Measurements from ENCODE around the gene NCKAP5. TPM values are rescaled to one million over a fixed set of nuclear protein-coding genes. Genes with fewer than 3 reads are reported as not detected.

The NCKAP5 gene
- total and polyA plus RNA-seq, 4 donors: 2.3 to 20.2 (median 8.1) TPM

GRCh38 chr2:133424876-133425275, 143.4 kb downstream of the NCKAP5 start:
- Histone ChIP-seq H3K4me3 (no peak overlapping the region), H3K9me3 (ENCODE audit: control insufficient read depth in 4 of 4, insufficient read depth in 3 of 4, low read length in 3 of 4) (no peaks in the 10 kb centered on the region), H3K27me3 (ENCODE audit: control insufficient read depth in 3 of 3, insufficient read depth in 3 of 3, low read length in 2 of 3) (no peaks in the 10 kb centered on the region), H3K36me3 (ENCODE audit: control insufficient read depth in 4 of 4, insufficient read depth in 4 of 4, low read length in 4 of 4) (no peaks in the 10 kb centered on the region), H3K4me1 (ENCODE audit: control insufficient read depth in 5 of 5, insufficient read depth in 5 of 5, low read length in 5 of 5) (peaks cover 0 to 31% (median 13%) of the 10 kb centered on the region in 5 donors), H3K27ac (ENCODE audit: low read depth in 1 of 2, low read length in 1 of 2) (no peak overlapping the region), H3K9ac (ENCODE audit: insufficient read depth in 1 of 2, low read length in 2 of 2) (no peak overlapping the region)
- no peak for TF ChIP-seq CTCF (IDR thresholded peaks at IDR 0.05; ENCODE audit: control extremely low read depth, extremely low read depth)
- 86 to 94% methylated on average over 2 of the region's 2 CpGs for WGBS, 2 donors
- ATAC-seq (ENCODE audit: insufficient read depth, low FRiP score): no peak
- no peak for DNase-seq

- H3K36me3 ChIP-seq (ENCODE audit: control insufficient read depth in 4 of 4, insufficient read depth in 4 of 4, low read length in 4 of 4): no peaks in the 10 kb centered on the region
- H3K9me3 ChIP-seq (ENCODE audit: control insufficient read depth in 4 of 4, insufficient read depth in 3 of 4, low read length in 3 of 4): no peaks in the 10 kb centered on the region
- DNase-seq (peak in 2 of 3 donors; percentile 37 to 53), ATAC-seq (ENCODE audit: insufficient read depth, low FRiP score) (no peak)
- no peak overlapping the region for H3K9ac ChIP-seq (ENCODE audit: insufficient read depth in 1 of 2, low read length in 2 of 2)
- no peak overlapping the region for H3K4me3 ChIP-seq
- H3K4me1 ChIP-seq (ENCODE audit: control insufficient read depth in 5 of 5, insufficient read depth in 5 of 5, low read length in 5 of 5): peaks cover 0 to 44% (median 22%) of the 10 kb centered on the region in 5 donors
- no peak for TF ChIP-seq CTCF (IDR thresholded peaks at IDR 0.05; ENCODE audit: control extremely low read depth, extremely low read depth)
- no peak overlapping the region for H3K27ac ChIP-seq (ENCODE audit: low read depth in 1 of 2, low read length in 1 of 2)
- no peaks in the 10 kb centered on the region for H3K27me3 ChIP-seq (ENCODE audit: control insufficient read depth in 3 of 3, insufficient read depth in 3 of 3, low read length in 2 of 3)
- 34 to 36% methylated on average over 5 of the region's 5 CpGs for WGBS, 2 donors
These were observed 145.3 kb downstream of the NCKAP5 start for GRCh38 chr2:133422931-133423351.

GRCh38 chr2:133421516-133422324, 146.5 kb downstream of the NCKAP5 start:
- H3K9ac ChIP-seq (ENCODE audit: insufficient read depth in 1 of 2, low read length in 2 of 2): peak overlapping the region in 1 of 2 donors; percentile 59
- 49 to 68% methylated on average over 4 of the region's 4 CpGs for WGBS, 2 donors
- no peaks in the 10 kb centered on the region for H3K36me3 ChIP-seq (ENCODE audit: control insufficient read depth in 4 of 4, insufficient read depth in 4 of 4, low read length in 4 of 4)
- H3K9me3 ChIP-seq (ENCODE audit: control insufficient read depth in 4 of 4, insufficient read depth in 3 of 4, low read length in 3 of 4): no peaks in the 10 kb centered on the region
- ATAC-seq (ENCODE audit: insufficient read depth, low FRiP score) (peak; percentile 35), DNase-seq (peak; percentile 76 to 93 (median 86))
- no peaks in the 10 kb centered on the region for H3K27me3 ChIP-seq (ENCODE audit: control insufficient read depth in 3 of 3, insufficient read depth in 3 of 3, low read length in 2 of 3)
- no peak for TF ChIP-seq CTCF (IDR thresholded peaks at IDR 0.05; ENCODE audit: control extremely low read depth, extremely low read depth)
- peaks cover 2 to 56% (median 22%) of the 10 kb centered on the region in 5 donors for H3K4me1 ChIP-seq (ENCODE audit: control insufficient read depth in 5 of 5, insufficient read depth in 5 of 5, low read length in 5 of 5)
- H3K27ac ChIP-seq (ENCODE audit: low read depth in 1 of 2, low read length in 1 of 2): peak overlapping the region in 1 of 2 donors; percentile 40
- H3K4me3 ChIP-seq: no peak overlapping the region

Measured in lung (tissue), 12 donors.